Activated CD4-positive, alpha-beta T cell treated with anti-CD3 and anti-CD28 coated beads, Interleukin-2, amount 50 U/mL, for 1 hour (primary cell): ENCODE measurements around the gene LDB2.

Source experiments
- DNase-seq: peaks from one replicate; pipeline ENCODE4 v3.0.0-alpha.2; 2020

LDB2 gene

DNA sequence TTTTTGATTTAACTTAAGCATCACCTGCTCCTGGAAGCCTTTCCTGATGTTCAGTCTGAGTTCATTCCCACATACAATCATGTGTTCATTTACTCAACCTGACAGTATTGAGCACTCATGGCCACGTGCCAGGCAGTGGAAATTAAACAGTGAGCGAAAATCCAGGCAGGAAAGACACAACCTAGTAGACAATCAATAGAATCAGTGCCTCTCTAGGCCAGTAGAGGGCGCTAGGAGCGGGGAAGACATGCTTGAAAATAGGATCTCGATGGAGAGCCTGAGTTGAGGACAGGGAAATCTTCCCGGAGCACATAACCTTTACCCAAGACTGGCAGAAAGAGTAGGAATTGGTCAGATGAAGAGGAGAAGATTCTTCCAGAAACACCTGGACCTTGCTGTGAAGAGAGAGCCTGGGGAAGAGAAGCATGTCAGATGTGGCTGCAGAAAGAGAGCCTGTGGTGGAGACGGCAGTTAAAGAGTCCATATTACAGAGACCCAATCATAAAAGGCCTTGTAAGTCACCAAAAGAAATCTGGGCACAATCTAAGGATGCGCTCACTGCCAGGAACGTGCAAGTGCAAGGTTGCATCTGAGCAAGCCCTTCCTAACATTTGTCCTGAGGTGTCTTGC is 103.5 kb downstream of the LDB2 start:
- peak; percentile 13 for DNase-seq

DNA sequence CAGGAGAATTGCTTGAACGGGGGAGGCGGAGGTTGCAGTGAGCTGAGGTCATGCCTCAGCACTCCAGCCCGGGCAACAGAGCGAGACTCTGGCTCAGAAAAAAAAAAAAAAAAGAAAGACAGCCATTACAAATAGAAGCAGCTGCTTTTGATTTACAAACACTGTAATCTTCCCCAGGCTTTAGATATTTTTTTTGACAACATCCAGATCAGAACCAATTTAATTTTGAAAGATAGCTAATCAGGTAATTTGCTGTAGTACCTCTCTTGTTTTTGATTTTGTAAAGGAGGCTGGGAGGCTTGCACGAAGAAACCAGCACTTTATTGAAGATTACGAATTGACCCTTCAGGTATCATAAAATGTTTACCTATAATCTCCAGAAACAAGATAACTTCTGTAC is 107.0 kb downstream of the LDB2 start:
- DNase-seq, result no peak

DNA sequence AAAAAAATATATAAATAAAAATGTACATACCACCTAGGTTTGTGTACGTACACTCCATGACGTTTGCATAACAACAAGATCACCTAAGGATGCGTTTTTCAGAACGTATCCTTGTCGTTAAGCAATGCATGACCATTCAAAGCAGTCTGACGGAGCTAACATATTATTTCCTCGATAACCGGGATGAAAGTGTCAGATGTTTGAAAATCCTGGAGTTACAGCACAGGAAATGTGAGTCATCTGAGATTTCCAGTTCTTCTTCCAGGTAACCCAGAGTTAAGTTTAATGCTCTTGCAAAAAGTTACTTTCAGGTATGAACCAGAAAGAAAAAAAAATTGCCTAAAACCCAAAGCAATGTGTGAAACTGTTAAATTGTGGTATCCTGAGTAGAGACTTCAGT is 107.9 kb downstream of the LDB2 start:
- no peak for DNase-seq

DNA sequence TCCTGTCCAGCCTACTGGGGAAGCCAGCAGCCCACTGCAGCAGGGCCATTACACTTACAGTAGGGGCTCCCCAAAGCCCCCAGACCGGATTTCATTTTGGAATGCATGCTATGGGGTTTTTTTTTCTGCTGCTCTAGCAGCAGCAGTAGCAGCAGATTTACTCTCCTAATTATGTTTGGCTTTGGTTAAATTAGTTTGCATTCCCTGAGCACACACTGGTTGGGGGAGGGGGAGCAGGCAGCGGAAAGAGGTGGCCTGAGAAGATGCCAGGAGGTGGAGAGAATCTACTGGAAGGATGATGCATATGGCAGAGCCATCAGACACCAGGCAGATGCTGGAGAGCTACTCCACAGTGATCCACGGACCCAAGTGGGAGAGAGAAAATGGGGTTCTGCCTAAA is 109.6 kb downstream of the LDB2 start:
- no peak for DNase-seq

DNA sequence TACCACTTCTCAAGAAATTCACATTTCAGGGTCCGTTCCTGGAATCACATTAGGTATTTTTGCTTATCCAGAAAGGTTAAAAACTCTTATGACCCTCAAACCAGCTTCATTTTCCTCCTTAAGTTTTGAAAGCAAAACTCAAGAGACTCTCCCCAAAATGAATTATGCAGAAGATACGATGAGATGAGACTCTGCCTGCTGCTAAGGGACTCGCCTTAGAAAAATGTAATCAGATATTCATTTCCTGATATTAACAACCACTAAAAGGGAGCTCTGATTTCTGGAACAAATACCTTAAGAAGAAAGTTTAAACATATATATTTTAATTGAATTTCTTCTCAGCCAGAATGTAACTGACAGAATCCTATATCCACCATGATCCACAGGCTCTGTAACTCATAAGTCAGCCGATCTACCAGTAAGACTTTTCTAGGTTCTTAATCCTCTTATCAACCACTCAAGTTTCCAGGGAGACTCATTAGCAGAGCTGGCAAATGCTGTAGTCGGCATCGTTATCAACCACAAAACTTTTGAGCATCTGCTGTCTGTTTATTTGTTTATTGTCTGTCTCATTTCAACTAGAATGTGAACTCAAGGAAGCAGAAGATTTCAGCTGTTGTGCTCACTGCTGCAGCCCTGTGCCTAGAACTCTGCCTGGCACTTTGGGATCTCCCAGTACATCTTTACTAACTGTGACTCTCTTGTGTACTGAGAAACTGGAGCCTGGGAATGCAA is 112.5 kb downstream of the LDB2 start:
- DNase-seq, result no peak

DNA sequence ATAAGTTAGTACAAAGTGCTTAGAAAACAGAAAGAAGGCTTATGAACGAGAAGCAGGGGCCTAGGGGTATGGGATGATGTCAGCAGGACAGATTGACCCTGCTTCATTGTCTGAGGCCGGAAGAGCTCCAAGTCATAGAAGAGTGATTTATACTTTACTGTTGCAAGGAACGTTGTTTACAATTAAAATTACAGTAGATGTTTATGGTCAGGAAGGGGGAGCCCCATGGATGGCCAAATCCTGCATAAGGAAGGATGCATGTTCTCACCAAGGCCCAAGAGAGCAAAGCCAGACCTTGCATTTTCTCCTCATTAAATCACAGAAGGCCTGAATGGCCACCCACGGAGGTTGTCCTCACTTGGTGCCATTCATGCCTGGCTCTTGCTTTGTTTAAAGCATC is 115.3 kb downstream of the LDB2 start:
- no peak for DNase-seq

DNA sequence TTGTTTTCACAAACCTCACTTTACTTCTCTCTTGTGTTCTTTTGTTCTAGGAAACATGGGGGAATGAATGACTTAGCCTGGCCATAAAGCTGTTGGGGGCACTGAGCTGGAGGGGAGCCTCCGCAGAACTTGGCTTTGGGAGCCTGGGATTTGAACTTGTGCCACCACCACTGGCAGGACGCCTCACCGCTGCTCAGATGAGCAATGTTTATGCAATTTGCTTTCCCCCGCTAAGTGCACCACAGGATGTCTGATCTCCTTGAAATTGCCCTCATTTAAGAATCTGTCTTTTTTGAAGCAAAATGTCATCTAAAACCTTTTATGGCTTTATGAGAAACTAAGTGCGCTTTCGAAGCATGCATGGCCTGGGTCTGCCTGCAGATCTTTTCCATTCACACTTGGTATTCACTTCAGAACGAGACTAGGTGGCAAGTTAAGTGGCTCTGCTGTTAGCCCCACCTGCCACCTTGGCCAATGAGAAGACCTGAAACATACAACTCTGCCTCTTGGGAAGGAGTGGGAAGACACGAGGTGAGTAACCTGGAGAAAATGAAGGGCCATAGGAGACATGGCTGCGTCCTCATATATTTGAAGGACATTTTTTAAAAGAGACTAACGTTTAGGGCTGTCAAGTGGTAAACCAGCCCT is 119.3 kb downstream of the LDB2 start:
- DNase-seq, result no peak

DNA sequence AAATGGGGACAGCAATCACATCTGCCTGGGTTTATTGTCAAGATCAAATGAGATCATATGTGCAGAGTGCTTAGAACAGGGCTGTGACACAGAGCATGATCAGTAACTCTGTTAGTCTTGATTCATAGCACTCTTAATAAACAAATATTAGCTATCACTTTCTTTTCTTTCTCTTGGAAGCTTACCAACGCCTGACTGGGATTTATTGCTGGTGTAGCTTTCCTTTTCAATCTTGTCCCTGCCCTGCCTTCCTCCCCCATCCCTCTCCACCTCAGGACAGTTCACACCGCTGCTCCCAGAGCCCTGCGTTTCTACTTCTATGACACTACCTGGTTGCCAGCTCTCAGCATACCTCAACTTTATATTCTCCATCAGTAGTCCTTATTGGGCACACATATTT is 120.7 kb downstream of the LDB2 start:
- no peak for DNase-seq

DNA sequence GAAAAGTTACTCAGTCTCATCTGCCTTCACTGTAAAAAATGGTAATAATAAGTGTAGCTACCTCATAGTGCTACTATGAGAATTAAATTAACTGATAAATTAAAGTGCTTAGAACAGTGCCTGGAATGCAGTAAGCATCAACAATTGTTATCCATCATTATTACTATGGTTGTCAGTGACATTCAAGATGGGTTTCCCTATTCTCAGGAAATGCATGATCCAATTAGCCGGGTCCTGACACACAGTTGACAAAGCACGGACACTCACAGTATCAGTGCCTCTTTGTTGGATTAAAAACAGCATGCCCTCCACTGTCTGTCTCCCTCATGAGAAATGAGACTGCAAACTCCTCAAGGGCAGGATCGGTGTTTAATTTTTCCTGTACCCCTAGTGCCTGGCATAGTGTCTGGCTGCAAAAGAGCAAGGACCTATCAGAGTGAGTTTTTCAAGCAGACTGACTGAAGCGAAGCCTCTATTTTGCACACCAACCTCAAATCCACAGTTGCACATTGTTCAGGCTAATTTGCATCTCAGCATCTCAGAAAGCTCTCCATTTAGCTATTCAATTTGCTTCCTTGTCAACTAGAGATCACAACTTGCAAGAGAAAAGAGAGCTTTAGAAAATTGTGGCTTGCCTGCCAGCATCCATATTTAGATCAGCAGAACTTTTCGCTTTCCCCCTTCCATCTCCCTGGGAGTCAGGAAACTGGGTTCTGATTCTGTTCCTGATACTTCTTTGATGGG is 122.9 kb downstream of the LDB2 start:
- no peak for DNase-seq

DNA sequence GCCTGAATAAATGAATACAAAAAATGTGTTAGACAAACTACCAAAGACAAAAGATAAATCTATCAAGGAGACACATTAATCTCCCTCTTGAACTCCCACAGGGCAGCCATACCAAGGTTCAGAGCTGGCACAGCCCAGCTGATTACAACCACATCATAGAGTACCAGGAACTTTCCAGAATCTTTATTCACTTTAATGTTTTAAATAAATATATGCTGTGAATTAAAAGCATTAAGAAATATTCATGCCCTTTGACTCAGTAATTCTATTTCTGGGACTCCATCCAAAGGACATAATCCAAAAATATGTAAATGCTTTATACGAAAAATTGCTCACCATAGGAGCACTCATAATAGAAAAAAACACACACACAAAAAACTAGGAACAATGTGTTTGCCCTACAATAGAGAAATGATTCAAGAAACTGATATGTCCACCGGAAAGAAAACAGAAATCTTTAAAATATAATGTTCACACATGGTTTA is 126.0 kb downstream of the LDB2 start:
- no peak for DNase-seq

DNA sequence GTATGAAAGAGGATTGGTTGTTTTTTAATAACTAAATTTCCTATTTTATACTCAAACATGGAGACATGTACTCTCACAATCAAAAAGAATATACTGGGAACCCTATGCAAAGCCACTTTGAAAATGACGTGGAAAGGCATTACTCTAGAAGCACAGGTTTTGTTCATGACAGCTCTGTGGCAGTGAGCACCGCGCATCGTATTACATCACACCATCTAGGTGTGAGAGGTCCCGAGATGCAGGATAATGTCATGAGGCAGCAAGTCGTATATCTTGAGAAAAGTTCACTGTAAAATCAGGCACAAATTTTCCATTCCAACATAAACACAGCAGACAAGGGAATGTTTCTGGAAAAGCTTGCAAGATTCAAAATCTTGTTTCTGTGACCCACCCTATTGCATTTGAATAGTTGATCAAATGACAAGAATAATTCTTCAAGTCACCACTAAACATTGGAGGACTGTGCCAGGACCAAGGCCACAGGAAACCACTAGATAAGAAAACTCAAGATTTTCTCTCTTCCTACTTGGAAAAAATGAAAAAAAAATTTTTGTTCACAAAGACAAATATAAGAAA is 127.6 kb downstream of the LDB2 start:
- no peak for DNase-seq

DNA sequence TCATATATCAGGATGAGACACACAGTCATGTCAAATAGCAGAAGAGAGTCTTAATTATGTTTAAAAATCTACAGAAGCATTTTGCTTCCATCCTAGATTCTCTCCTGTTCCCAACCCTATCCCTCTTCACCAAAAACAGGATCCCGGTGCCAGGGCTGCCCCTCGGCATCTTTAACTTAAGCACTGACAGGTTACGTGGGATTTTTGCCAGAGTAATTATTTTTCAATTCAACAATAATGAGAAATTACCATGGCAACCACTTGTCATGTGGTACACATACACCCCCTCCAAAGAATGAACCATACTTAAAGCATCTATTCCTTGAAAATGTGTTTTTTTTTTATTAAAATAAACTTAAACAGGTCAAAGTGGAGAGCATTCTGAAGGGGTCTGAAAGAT is 130.6 kb downstream of the LDB2 start:
- no peak for DNase-seq

DNA sequence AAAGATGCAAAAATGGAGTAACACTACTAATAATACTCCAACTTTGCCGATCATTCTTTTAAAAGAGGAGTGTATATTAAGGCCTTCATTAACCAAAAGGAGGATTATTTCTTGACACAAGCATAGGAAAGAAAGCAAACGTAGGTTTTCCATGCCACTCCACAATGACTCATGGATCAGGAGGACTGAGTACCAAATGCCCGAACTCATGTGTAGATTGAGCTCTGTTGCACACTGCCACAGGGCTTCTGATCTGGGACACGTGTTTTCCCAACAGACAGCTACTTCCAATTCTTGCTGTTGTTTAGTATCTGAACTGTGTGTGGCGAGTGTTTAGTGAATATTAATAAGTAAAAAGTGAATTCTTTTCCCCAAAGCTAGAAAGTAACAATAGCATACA is 131.2 kb downstream of the LDB2 start:
- DNase-seq, result no peak

DNA sequence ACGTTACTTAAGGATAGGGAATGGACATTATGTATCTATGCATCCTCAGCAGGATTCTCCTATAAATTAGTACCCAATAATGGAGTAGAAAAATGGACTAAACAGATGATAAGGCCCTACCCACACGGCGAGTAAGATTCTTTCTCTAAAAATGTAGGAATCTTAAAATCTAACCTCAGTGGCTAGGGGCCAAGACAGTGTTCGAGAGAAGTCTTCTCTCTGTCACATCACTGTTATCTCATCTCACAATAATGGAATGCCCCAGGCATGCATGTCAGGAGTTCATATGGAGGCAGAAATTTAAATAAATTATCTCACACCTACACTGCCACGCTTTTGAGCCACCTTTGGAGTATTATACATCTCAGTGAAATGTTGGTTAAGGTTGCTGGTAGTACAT is 132.9 kb downstream of the LDB2 start:
- DNase-seq, result no peak

DNA sequence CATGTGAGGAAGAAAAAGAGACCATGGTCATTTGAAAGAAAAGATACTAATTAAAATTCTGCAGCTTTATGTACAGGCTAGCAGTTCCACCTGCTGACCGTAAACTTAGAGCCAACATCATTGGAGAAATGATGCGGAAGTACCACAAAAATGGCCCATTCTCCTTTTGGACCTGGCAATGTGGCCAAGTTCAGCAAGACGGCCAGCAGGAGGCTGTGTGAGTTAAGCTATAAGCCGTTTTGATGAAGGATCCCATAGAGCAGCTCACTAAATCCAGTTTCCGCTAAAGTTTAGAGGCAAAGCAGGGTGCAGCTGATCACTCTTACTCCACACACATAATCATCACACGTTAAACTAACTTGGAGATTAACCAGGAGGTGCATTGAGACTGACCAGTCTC is 133.8 kb downstream of the LDB2 start:
- no peak for DNase-seq

DNA sequence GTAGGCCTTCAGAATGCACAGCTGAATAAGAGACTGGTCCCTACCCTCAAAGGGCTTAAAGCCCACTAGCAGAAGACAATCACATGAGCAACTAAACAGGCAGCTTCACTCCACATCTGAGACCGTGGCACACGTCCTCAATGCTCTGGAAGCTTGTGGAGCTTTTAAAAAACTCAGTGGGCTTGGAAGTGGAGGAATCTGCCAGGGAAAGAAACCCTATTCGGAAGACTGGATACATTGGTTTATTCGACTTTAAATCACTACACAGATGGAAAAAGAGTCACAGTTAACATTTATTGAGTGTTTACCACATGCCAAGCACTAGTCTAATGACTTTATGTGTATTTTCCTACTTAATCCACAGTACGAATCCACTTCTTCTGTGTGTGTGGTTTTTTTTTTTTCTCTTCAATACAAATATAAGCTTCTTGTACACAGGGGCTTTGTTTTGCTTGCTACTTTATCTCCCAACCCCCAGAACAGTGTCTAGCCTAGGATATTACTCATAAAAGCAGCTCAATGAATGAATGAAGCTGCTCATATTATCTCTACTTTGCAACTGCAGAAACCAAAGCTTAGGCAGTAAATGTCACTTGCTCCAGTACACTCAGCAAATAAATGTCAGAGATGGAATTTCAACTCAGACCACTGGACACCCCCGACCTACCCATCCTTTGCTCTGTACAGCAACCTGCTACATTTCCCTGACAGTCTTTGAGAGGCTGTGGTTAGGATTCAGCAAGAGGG is 137.7 kb downstream of the LDB2 start:
- no peak for DNase-seq

DNA sequence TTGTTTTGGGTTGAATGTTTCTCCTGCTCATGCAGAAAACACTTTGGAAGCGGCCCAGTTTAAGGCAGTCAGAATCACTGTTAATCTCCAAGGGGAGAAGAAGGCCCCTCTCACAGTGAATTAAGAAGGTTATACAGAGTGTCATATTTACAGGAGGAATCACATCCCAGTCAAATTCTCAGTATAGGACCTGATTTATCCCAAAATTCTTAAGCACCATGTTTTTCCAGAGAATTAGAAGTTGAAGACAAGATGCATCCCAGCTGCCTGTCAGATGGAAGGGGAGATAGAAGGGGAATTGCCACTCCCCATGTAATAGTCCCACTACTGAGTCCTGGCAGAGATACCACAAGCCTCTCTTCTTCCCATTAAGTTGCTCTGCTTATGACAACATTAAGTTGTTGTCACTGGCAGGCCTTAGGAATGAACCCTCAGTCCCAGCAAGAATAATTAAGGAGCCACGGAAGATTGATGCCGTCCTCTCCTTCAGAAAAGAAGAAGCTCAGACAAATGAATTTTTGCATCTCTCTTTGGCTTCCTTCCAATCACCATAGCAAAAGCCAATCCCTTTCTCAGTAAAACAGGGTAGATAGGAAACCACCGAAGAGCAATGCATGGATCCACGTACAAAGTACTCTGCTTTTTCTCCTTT is 138.4 kb downstream of the LDB2 start:
- DNase-seq, result no peak

DNA sequence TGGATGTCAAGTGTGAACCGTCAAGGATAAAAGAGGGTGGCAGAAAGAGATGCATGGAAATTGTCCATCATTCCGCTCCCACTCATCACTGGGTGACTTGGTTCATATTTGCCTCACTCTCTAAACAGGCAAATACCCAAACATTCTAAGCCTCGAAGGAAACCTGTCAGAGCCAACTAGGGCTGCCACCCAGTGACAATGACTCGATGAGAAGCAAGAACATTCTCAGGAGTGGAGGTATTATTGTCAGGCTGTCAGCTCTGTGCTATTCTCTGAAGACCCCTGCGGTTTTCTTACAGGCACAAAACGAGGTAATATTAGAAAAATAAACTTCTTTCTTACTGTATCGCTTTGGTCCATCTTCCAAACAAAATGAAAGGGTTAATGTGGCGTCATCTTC is 139.6 kb downstream of the LDB2 start:
- DNase-seq, result no peak

DNA sequence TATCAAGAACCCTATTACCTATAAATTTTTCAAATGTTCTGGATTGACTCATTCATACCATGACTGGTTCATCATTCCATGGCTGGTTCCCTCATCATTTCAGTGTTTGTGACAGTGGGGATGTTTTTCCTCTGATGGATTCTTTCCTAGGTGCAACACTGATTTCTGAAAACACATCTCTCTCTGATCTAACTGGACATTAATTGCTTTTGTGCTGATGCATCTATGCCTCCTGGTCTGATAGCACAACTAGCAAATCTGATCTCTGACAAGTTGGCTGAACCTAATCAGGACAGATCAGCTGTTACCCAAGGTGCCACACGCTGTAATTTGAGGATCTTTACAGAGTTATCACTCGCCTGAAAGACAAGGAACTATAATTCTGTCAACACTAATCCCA is 140.2 kb downstream of the LDB2 start:
- DNase-seq, result no peak

DNA sequence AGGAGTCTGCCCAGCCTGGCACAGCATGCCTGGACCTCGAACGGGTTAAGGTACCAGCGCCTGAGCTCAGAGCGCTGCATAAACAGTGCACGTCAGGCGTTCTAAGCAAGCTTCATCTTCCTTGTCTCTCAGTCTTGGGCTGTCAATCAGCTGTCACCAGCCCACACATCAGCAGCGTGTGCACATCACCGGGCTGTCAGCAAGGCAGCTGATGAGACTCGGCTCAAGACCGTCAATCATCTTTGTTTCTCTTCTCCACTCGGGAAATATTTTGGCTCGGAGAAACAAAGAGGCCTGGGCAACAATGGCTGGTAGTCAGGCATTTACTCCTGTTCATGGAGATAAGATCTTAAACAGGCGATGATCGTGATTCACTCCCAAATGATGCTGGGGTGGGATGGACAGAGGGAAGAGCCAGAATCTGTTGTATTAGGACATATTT is 141.3 kb downstream of the LDB2 start:
- no peak for DNase-seq

DNA sequence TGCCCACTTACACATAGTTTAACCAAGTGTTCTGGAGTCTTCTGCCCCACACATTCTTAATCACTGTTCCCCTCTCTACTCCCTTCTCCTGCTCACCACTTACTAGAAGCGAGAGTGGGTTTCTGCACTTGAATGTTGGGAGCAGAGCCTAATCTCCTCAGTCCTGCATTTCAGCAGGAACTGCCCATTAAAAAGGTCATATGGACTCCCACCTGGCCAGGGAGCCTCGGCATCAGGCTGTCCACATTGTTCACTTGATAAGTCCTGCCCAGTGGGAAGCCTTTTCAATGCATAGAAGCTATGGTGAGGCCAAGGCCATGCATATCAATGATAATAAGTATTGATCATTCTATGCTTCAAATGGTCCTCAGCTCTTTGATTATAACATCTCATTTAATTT is 144.3 kb downstream of the LDB2 start:
- DNase-seq, result no peak

DNA sequence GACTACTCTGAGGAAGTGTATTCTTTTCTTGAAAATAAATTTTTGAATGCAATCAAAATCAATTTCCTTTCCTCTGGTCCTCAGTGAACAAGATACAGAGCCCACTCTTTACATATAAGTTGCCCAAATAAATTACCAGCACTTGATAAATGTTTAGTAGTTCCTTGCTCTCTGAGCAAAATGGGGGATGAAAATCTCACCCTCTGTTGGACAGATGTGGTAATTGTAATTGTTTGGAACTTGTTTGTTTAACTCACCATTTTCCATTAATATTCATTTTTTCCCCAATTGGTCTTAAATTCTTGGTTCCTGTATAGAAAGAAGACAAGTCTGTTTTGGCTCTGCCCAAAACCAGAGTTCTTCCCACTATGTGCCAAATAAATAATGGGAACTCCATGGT is 146.3 kb downstream of the LDB2 start:
- DNase-seq, result no peak
